ENCODE results near the gene CAMK2A.

DNA sequence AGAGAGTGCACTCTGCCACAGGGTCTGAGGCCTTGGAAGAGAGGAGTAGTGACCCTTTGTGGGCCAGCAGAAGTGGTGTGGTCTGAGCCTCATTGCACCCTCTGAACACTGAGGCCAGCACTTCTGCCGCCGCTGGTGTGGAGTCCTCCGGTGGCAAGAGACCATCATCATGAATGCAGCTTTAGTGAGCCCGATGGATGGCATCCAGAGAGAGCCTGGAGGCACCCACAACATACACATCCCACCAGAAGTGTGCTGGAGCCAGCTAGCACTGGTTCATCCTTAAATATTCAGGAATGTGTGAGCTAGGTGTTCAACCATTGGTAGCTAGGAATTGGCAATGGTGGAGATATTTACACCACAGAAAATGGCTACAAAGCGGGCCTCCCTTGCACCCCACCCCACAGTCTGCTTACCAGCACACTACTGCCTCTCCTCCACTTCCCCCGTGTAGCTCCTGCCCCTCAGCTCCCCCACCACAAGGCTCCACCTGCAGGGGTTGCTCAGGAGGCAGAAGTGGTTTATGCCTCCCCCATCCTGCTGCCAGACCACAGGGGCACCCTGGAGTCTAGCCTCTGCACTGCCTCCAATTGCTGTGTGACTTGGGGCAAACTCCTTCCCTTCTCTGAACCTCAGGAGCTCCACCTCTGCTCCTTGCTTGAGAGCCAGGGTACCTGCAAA, 83.3 kb downstream of the CAMK2A start:
- TF ChIP-seq, protein P1, sequence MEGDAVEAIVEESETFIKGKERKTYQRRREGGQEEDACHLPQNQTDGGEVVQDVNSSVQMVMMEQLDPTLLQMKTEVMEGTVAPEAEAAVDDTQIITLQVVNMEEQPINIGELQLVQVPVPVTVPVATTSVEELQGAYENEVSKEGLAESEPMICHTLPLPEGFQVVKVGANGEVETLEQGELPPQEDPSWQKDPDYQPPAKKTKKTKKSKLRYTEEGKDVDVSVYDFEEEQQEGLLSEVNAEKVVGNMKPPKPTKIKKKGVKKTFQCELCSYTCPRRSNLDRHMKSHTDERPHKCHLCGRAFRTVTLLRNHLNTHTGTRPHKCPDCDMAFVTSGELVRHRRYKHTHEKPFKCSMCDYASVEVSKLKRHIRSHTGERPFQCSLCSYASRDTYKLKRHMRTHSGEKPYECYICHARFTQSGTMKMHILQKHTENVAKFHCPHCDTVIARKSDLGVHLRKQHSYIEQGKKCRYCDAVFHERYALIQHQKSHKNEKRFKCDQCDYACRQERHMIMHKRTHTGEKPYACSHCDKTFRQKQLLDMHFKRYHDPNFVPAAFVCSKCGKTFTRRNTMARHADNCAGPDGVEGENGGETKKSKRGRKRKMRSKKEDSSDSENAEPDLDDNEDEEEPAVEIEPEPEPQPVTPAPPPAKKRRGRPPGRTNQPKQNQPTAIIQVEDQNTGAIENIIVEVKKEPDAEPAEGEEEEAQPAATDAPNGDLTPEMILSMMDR (conservative IDR thresholded peaks at IDR 0.05 in 1 of 2, IDR thresholded peaks at IDR 0.05 in 1 of 2; ENCODE audit: low read depth in 1 of 2, low read length in 2 of 2), result no peak
- no peak for TF ChIP-seq EZH2 (IDR thresholded peaks at IDR 0.05; ENCODE audit: low read length, missing control alignments)

Data from fibroblast of lung (primary cell).